K562 (cell line): Measurements from ENCODE around the gene PRKAG2. TPM values are rescaled to one million over a fixed set of nuclear protein-coding genes. Genes with fewer than 3 reads are reported as not detected.
A peak's percentile ranks its signal among the peaks of the same experiment; 100 is the strongest.

Experiments
- ARID3A ChIP-seq: IDR thresholded peaks from 2 replicates; pipeline ENCODE4 v1.6.1; 2012; ENCODE audit warnings: low read depth, low read length, improper control_type of control experiment, borderline replicate concordance
- ATF7 ChIP-seq: fragments of 450-650 bp; IDR thresholded peaks from 2 replicates; pipeline ENCODE4 v1.7.1; 2014; ENCODE audit warnings: mild to moderate bottlenecking, moderate library complexity
- CBX1 ChIP-seq: sonication (generic); IDR thresholded peaks from 2 replicates; pipeline ENCODE4 v1.6.1; 2016; ENCODE audit warnings: antibody characterized with exemption, low read depth, mild to moderate bottlenecking
- HLTF ChIP-seq: fragments of 450-650 bp; IDR thresholded peaks from 2 replicates; pipeline ENCODE4 v1.6.1; 2016
- KDM5B ChIP-seq: fragments of 200-600 bp; sonication (generic); IDR thresholded peaks from 2 replicates; pipeline ENCODE4 v1.6.1; 2012; ENCODE audit warnings: low read depth, mild to moderate bottlenecking, moderate library complexity, low read length, control low read depth, inconsistent platforms; ENCODE audit not compliant: insufficient replicate concordance
- MYNN ChIP-seq, 2 experiments: sonication (generic); formaldehyde crosslinking in 1 of 2; IDR thresholded peaks; 2 replicates each; pipeline versions ENCODE4 v1.5.0 to v1.6.1; 2016 to 2020; ENCODE audit warnings: antibody characterized with exemption in 1 of 2, missing genetic modification reagents in 1 of 2
- SFPQ ChIP-seq: fragments of 200-400 bp; formaldehyde crosslinking; IDR thresholded peaks from 2 replicates; pipeline ENCODE4 v1.6.1; 2017; ENCODE audit warnings: mild to moderate bottlenecking, low read depth, low read length, moderate library complexity
- TAF15 ChIP-seq: fragments of 200-400 bp; formaldehyde crosslinking; IDR thresholded peaks from 2 replicates; pipeline ENCODE4 v1.6.1; 2017; ENCODE audit warnings: mild to moderate bottlenecking, low read depth, low read length, moderate library complexity
- TARDBP ChIP-seq: fragments of 450-650 bp; IDR thresholded peaks from 2 replicates; pipeline ENCODE4 v1.6.1; 2016
- ZBTB43 ChIP-seq: sonication (generic); formaldehyde crosslinking; IDR thresholded peaks from 2 replicates; pipeline ENCODE4 v1.8.0; 2023; ENCODE audit warnings: mild to moderate bottlenecking, missing genetic modification reagents
- ZBTB49 ChIP-seq: sonication (generic); formaldehyde crosslinking; IDR thresholded peaks from 2 replicates; pipeline ENCODE4 v1.8.0; 2022; ENCODE audit warnings: missing genetic modification reagents, mild to moderate bottlenecking, borderline replicate concordance
- ZHX1 ChIP-seq: fragments of 150-350 bp; conservative IDR thresholded peaks from 2 replicates; pipeline ENCODE4 v1.6.1; 2014; ENCODE audit warnings: low read length
- ZNF512 ChIP-seq: IDR thresholded peaks from 2 replicates; pipeline ENCODE4 v1.6.1; 2016; ENCODE audit warnings: missing genetic modification characterization, missing compliant biosample characterization
- ZNF75A ChIP-seq: fragments of 450-650 bp; formaldehyde crosslinking; IDR thresholded peaks from 2 replicates; pipeline ENCODE4 v1.4.0; 2020; ENCODE audit warnings: mild to moderate bottlenecking
- polyA plus RNA-seq, 8 experiments: library from polyadenylated mRNA; depleted of rRNA in 4 of 8; stranded (reverse) in 5 of 8; unstranded in 3 of 8; fragments of >200 nt; fragmentation: Nextera tagmentation in 2 of 8; fragmentation: Illumina TruSeq in 1 of 8; extraction: Ambion mirVana in 2 of 8; extraction: Trizol in 1 of 8; gene quantifications; 2 replicates each; pipeline versions ENCODE4 v1.2.1 to v1.2.3, GENCODE V29; 2011 to 2014; ENCODE audit warnings: inconsistent platforms in 1 of 8, missing spikeins in 1 of 8
- total RNA-seq, 7 experiments: library from RNA; depleted of rRNA in 6 of 7; stranded (reverse); fragments of >200 nt in 6 of 7; fragmentation: Illumina TruSeq in 2 of 7; extraction: Trizol in 2 of 7; gene quantifications; 2 replicates each; pipeline versions ENCODE4 v1.2.1 to v1.2.3, GENCODE V29; 2011 to 2021; ENCODE audit warnings: low replicate concordance in 1 of 7

PRKAG2 gene
- total and polyA plus RNA-seq, 9 of the 15 experiments (the other 6 are each of a cell fraction or from before 2014, with no cell fraction given) = 0.99 to 5.6 (median 3.3) TPM

GRCh38 chr7:151519765-151520418, 357.0 kb downstream of the PRKAG2 start, which contains the start of gene RHEB (continued):
- TF ChIP-seq ZHX1 (no peak), ZNF512 (tag) (no peak), TAF15 (no peak), ARID3A (no peak), KDM5B (no peak), ATF7 (peak; percentile 94), HLTF (no peak), SFPQ (no peak), TARDBP (no peak), ZBTB49 (CRISPR knock-in tag) (no peak), CBX1 (peak; percentile 90; the same call in 1 of the 2 replicates), ZNF75A (CRISPR knock-in tag) (no peak), ZBTB43 (CRISPR knock-in tag) (no peak), MYNN (IDR thresholded peaks at IDR 0.05) (no peak), MYNN (CRISPR knock-in tag; IDR thresholded peaks at IDR 0.05) (no peak)
